Mucosa of descending colon (tissue), 3 donors: ENCODE measurements around the gene DPYSL5. TPM values are rescaled to one million over a fixed set of nuclear protein-coding genes. Genes with fewer than 3 reads are reported as not detected.

ENCODE experiments used
- ATAC-seq: fragments of 200-7000 bp; cut with Tn5 transposase; one replicate; pipeline ENCODE4 v1.9.1; 2020; ENCODE audit warnings: mild to moderate bottlenecking, moderate library complexity
- DNase-seq, 3 donors: peaks; one replicate each; pipeline ENCODE4 v3.0.0-alpha.2; 2020
- H3K36me3 ChIP-seq: fragments of 200-600 bp; one replicate; pipeline ENCODE4 v1.8.0; 2021; ENCODE audit warnings: low read depth, mild to moderate bottlenecking
- H3K4me1 ChIP-seq: fragments of 200-600 bp; one replicate; pipeline ENCODE4 v1.8.0; 2021; ENCODE audit warnings: low read depth, mild to moderate bottlenecking
- H3K4me3 ChIP-seq: fragments of 200-600 bp; one replicate; pipeline ENCODE4 v1.8.0; 2021; ENCODE audit warnings: mild to moderate bottlenecking
- H3K9me3 ChIP-seq: fragments of 200-600 bp; one replicate; pipeline ENCODE4 v1.8.0; 2021; ENCODE audit warnings: mild to moderate bottlenecking
- intact Hi-C, 2 donors: fragments of 100-400 bp; cut with DNase I in 1 of 2; cut with micrococcal nuclease in 1 of 2; formaldehyde crosslinking; loops; one replicate each; pipeline versions ENCODE4 v1.11.0 to v1.11.1; 2022; cut with DNase I, micrococcal nuclease
- total RNA-seq, 3 donors: library from RNA; stranded (reverse); fragmentation: NEBNext Ultra II Directional in 2 of 3; extraction: Animal tissue kit (Norgen Biotek cat#: 25700) in 2 of 3; gene quantifications; one replicate each; pipeline versions ENCODE4 v1.2.1 to v1.2.4, GENCODE V29; 2021 to 2023
- TF ChIP-seq, protein P1 (sequence below): fragments of 200-600 bp; IDR thresholded peaks from one replicate; pipeline ENCODE4 v1.8.0; 2022; ENCODE audit warnings: antibody characterized with exemption, mild to moderate bottlenecking
- donor health status: DM: no; HTN: no; CAD: no; lungs with moderate emphysema.
- donor health status: DM: no; HTN: no; CAD: no.
- donor health status: DM: no; HTN: yes; CAD: no.

The DPYSL5 gene
- total RNA-seq, 3 donors from 2014 or later = 0.24 to 1.3 (median 0.38) TPM

DNA sequence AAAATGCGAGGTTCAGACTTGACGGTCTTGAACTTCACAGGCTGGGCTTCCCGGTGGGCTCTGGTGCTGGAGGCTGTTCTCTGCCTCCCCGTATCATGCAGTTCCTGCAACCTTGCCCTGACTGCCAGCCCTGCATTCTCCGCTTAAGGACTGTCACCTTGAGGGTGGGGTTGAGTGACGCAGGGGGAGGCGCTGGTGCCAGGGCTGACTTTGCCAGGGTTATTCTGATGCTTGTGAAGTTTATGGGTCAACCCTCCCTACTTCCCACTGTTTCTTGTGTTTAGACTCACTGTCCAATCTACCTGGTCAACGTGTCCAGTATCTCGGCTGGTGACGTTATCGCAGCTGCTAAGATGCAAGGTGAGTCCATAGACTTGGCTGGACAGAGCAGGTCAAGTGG is 85.0 kb downstream of the DPYSL5 start:
- intact Hi-C loops = no loop called here
- Histone ChIP-seq H3K4me3 (no peak overlapping the region), H3K9me3 (no peaks in the 10 kb centered on the region), H3K4me1 (no peaks in the 10 kb centered on the region), H3K36me3 (no peaks in the 10 kb centered on the region)
- TF ChIP-seq, protein P1, sequence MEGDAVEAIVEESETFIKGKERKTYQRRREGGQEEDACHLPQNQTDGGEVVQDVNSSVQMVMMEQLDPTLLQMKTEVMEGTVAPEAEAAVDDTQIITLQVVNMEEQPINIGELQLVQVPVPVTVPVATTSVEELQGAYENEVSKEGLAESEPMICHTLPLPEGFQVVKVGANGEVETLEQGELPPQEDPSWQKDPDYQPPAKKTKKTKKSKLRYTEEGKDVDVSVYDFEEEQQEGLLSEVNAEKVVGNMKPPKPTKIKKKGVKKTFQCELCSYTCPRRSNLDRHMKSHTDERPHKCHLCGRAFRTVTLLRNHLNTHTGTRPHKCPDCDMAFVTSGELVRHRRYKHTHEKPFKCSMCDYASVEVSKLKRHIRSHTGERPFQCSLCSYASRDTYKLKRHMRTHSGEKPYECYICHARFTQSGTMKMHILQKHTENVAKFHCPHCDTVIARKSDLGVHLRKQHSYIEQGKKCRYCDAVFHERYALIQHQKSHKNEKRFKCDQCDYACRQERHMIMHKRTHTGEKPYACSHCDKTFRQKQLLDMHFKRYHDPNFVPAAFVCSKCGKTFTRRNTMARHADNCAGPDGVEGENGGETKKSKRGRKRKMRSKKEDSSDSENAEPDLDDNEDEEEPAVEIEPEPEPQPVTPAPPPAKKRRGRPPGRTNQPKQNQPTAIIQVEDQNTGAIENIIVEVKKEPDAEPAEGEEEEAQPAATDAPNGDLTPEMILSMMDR = no peak
- peak; percentile 30 for ATAC-seq
- DNase-seq = no peak

DNA sequence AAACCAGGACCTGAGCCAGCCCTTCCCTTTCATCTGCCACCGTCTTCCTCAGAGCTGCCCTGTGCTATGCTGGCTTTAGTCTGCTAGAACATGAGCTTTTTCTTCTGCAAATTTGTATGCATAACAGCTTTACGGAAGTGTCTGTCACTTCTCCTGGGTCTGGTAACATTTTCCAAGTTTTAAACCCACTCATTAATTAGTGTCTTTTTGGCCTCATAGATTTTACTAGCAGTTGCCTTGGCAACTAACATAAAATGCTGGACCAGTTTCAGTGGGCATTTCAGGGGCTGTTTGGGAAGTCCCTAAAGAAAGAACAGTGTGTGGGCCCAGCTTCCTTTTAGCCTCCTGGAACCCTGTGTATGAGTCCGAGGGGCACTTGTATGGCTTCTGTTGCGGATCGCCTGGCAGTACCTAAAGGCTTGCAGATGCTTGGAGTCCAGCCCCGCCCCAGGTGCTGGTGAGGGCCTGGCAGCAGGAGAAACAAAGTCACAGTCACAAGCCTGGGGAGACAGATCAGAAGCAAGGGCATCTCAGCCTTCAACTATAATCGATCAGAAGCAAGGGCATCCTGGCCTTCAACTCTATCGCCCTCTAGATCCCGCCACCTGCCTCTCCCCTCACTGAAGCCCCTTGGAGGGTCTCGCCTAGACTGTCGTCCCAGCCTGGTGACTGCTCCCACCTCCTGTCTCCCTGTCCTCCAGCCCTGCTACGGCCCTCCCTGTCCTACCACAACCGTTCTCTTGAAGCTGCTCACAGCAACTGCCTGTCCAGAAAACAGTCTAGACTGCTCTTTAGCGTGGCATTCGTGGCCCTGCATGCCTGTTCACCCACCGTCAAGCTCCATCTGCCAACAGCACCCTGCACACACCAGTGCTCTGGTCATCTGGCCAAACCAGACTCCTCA is 85.8 kb downstream of the DPYSL5 start:
- no peak for ATAC-seq
- no peaks in the 10 kb centered on the region for H3K4me1 ChIP-seq
- no peak for DNase-seq
- no peaks in the 10 kb centered on the region for H3K36me3 ChIP-seq
- no peaks in the 10 kb centered on the region for H3K9me3 ChIP-seq
- intact Hi-C loops = no loop called here
- no peak overlapping the region for H3K4me3 ChIP-seq
- TF ChIP-seq, protein P1 = no peak

DNA sequence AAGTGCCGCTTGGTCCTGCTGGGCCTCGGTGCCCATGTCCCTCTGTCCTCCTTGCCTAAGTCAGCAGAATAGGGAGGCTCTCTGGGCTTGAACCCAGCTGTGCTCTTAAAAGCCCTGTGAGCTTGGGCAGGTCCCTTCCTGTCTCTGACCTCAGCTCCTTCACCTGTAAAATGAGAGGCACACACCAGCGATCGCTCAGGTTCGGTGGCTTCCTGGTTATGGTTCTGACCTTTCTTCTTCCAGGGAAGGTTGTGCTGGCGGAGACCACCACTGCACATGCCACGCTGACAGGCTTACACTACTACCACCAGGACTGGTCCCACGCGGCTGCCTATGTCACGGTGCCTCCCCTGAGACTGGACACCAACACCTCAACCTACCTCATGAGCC is 86.4 kb downstream of the DPYSL5 start:
- TF ChIP-seq, protein P1 = no peak
- no peak for ATAC-seq
- H3K9me3 ChIP-seq = no peaks in the 10 kb centered on the region
- H3K36me3 ChIP-seq = no peaks in the 10 kb centered on the region
- no peak for DNase-seq
- no peak overlapping the region for H3K4me3 ChIP-seq
- no peaks in the 10 kb centered on the region for H3K4me1 ChIP-seq
- intact Hi-C loops = no loop called here

DNA sequence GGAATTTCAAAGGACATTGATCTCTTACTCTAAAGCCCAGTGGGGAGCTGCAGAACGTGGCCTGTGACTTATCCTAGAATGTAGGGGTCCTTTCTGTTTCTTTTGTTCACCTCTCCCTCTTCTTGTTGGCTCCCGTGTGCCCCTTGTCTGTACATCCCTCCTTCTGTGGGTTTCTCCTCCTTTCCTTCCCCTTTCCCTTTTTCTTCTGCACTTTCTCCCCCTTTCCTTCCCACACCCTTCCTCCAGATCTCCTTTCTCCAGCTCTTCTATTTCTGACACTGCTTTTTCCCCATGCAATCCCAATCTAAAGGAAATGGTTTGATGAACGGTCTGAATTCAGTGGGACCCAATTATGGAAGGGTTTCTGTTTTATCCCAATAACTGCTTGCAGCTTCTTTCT is 87.1 kb downstream of the DPYSL5 start:
- intact Hi-C loops = no loop called here
- TF ChIP-seq, protein P1 = no peak
- Histone ChIP-seq H3K9me3 (no peaks in the 10 kb centered on the region), H3K4me1 (no peaks in the 10 kb centered on the region), H3K4me3 (no peak overlapping the region), H3K36me3 (no peaks in the 10 kb centered on the region)
- DNase-seq (no peak), ATAC-seq (no peak)

DNA sequence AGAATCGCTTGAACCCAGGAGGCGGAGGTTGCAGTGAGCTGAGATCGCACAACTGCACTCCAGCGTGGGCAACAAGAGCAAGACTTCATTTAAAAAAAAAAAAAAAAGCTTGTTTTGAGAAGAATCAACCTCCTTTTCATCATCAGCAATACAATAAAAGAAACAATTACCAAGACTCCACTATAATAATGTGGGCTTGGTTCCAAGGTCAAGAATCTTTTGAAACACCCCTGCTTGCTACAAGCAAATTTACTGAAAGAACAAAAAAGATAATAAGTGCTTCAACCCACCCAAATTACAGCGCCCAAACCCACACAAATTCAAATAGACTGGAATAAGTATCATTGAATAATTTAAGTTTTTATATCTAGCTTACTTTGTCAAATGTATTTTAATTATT is 88.9 kb downstream of the DPYSL5 start:
- Histone ChIP-seq H3K9me3 (no peaks in the 10 kb centered on the region), H3K4me3 (no peak overlapping the region), H3K36me3 (no peaks in the 10 kb centered on the region), H3K4me1 (no peaks in the 10 kb centered on the region)
- intact Hi-C loops = no loop called here
- no peak for DNase-seq
- ATAC-seq = no peak
- TF ChIP-seq, protein P1 = no peak
